HCT116 (cell line): Measurements from ENCODE around the gene SLC50A1. TPM values are rescaled to one million over a fixed set of nuclear protein-coding genes. Genes with fewer than 3 reads are reported as not detected.

ENCODE experiments used
- ATAC-seq: fragments of 200-7000 bp; cut with Tn5 transposase; 2 replicates; pipeline ENCODE4 v1.9.1; 2020; ENCODE audit warnings: mild to moderate bottlenecking, moderate library complexity
- BruUV-seq: library from RNA; stranded (reverse); fragments of 400-500 nt; replicated peaks from 2 replicates; lab custom pipeline; 2021; lab: Mats Ljungman, UMichigan
- CTCF ChIA-PET: fragments of 300-600 bp; sonication (Branson Sonifier 250); formaldehyde crosslinking; loops from one replicate; lab custom pipeline; 2021; ENCODE audit warnings: antibody characterized with exemption; lab: Charles Lee
- POLR2A ChIA-PET: fragments of 300-600, 350-600 bp; sonication (Branson Sonifier 250); formaldehyde crosslinking; loops from one replicate; lab custom pipeline; 2021; ENCODE audit warnings: antibody characterized with exemption; lab: Charles Lee
- RAD21 ChIA-PET, 2 experiments: fragments of 300-600 bp; sonication (Branson Sonifier 250); formaldehyde crosslinking; loops; one replicate each; lab custom pipeline; 2023; ENCODE audit warnings: low total read pairs in 2 of 2; ENCODE audit not compliant: uncharacterized antibody in 2 of 2, unreplicated experiment in 2 of 2, low non-redundant PET in 1 of 2; lab: Charles Lee
- DNase-seq: peaks from one replicate; pipeline ENCODE4 v3.0.0-alpha.2; 2010; ENCODE audit warnings: low read depth, low spot score
- H2AFZ ChIP-seq: fragments of 200-600 bp; shearing (Covaris generic), sonication (generic); 2 replicates; pipeline ENCODE4 v1.6.1; 2017; ENCODE audit warnings: low read depth, mixed run types, mixed read lengths, antibody characterized with exemption, low read length; ENCODE audit not compliant: poor library complexity, severe bottlenecking
- H3K27ac ChIP-seq: 2 replicates; pipeline ENCODE4 v1.5.1; 2012; ENCODE audit warnings: low read depth, low read length
- H3K27me3 ChIP-seq: fragments of 200-600 bp; sonication (generic); 2 replicates; pipeline ENCODE4 v1.6.1; 2016; ENCODE audit warnings: mixed run types, low read length, mixed read lengths; ENCODE audit not compliant: insufficient read depth
- H3K36me3 ChIP-seq, 2 experiments: fragments of 200-500 bp in 1 of 2; fragments of 200-600 bp in 1 of 2; sonication (Bioruptor generic) in 1 of 2; sonication (generic) in 1 of 2; 2 replicates each; pipeline versions ENCODE4 v1.5.1 to v1.6.1; 2014 to 2016; ENCODE audit warnings: low read length in 2 of 2, inconsistent platforms in 1 of 2, mixed read lengths in 1 of 2, mixed run types in 1 of 2; ENCODE audit not compliant: insufficient read depth in 2 of 2, control insufficient read depth in 1 of 2
- H3K4me1 ChIP-seq, 2 experiments: fragments of 200-600 bp in 1 of 2; sonication (generic) in 1 of 2; 2 replicates each; pipeline versions ENCODE4 v1.5.1 to v1.6.1; 2012 to 2017; ENCODE audit warnings: low read length in 2 of 2, inconsistent platforms in 1 of 2, mild to moderate bottlenecking in 1 of 2, mixed read lengths in 1 of 2, mixed run types in 1 of 2, moderate library complexity in 1 of 2; ENCODE audit not compliant: insufficient read depth in 2 of 2, control insufficient read depth in 1 of 2
- H3K4me2 ChIP-seq: fragments of 200-600 bp; sonication (generic); 2 replicates; pipeline ENCODE4 v1.6.1; 2017; ENCODE audit warnings: mixed run types, low read length, mixed read lengths
- H3K4me3 ChIP-seq, 2 experiments: fragments of 200-600 bp in 1 of 2; sonication (generic) in 1 of 2; replicated peaks in 1 of 2; 2 replicates each; pipeline ENCODE4 v1.5.1; 2011 to 2016; ENCODE audit warnings: low read length in 2 of 2, control low read depth in 1 of 2, low read depth in 1 of 2, mild to moderate bottlenecking in 1 of 2, mixed read lengths in 1 of 2, mixed run types in 1 of 2
- H3K79me2 ChIP-seq: fragments of 200-600 bp; sonication (generic); 2 replicates; pipeline ENCODE4 v1.6.1; 2017; ENCODE audit warnings: mild to moderate bottlenecking, mixed run types, low read length, moderate library complexity, mixed read lengths; ENCODE audit not compliant: insufficient read depth
- H3K9ac ChIP-seq: fragments of 200-600 bp; sonication (generic); 2 replicates; pipeline ENCODE4 v1.6.1; 2016; ENCODE audit warnings: low read length, mixed read lengths
- H3K9me2 ChIP-seq: fragments of 200-600 bp; sonication (generic), shearing (Covaris generic); 2 replicates; pipeline ENCODE4 v1.6.1; 2017; ENCODE audit warnings: mixed run types, mild to moderate bottlenecking, moderate library complexity; ENCODE audit not compliant: insufficient read depth
- H3K9me3 ChIP-seq, 2 experiments: fragments of 200-500 bp in 1 of 2; fragments of 200-600 bp in 1 of 2; sonication (Bioruptor generic) in 1 of 2; sonication (generic) in 1 of 2; 2 replicates each; pipeline ENCODE4 v1.6.1; 2014 to 2017; ENCODE audit warnings: low read length in 2 of 2, mixed read lengths in 2 of 2, inconsistent platforms in 1 of 2, low read depth in 1 of 2, mild to moderate bottlenecking in 1 of 2, mixed run types in 1 of 2, moderate library complexity in 1 of 2; ENCODE audit not compliant: control insufficient read depth in 1 of 2, insufficient read depth in 1 of 2
- H4K20me1 ChIP-seq: fragments of 200-600 bp; sonication (generic), shearing (Covaris generic); 2 replicates; pipeline ENCODE4 v1.6.1; 2017; ENCODE audit warnings: mixed run types, mild to moderate bottlenecking, moderate library complexity; ENCODE audit not compliant: insufficient read depth
- CEBPB ChIP-seq: IDR thresholded peaks from 2 replicates; pipeline ENCODE4 v1.6.1; 2012; ENCODE audit warnings: low read depth
- ELF1 ChIP-seq: IDR thresholded peaks from 2 replicates; pipeline ENCODE4 v1.6.1; 2012; ENCODE audit warnings: low read depth, borderline replicate concordance
- FOSL1 ChIP-seq: IDR thresholded peaks from 2 replicates; pipeline ENCODE4 v1.6.1; 2012; ENCODE audit warnings: low read depth
- RAD21 ChIP-seq: IDR thresholded peaks from 2 replicates; pipeline ENCODE4 v1.6.1; 2012; ENCODE audit warnings: low read depth, mild to moderate bottlenecking
- TCF7L2 ChIP-seq: IDR thresholded peaks from 2 replicates; pipeline ENCODE4 v1.7.0; 2011; ENCODE audit warnings: borderline replicate concordance, inconsistent platforms; ENCODE audit not compliant: insufficient read depth, insufficient read length; ENCODE audit errors: extremely low read depth
- YY1 ChIP-seq: IDR thresholded peaks from 2 replicates; pipeline ENCODE4 v1.6.1; 2011; ENCODE audit warnings: low read length, low read depth, moderate library complexity, mild to moderate bottlenecking; ENCODE audit not compliant: insufficient replicate concordance; ENCODE audit errors: extremely low read depth
- ZFX ChIP-seq: fragments of 450-650 bp; IDR thresholded peaks from 2 replicates; pipeline ENCODE4 v1.6.1; 2017
- ZNF274 ChIP-seq: fragments of 200-500 bp; sonication (Bioruptor generic); IDR thresholded peaks from 2 replicates; pipeline ENCODE4 v1.6.1; 2014; ENCODE audit warnings: mild to moderate bottlenecking, low read depth, low read length, inconsistent platforms
- intact Hi-C: fragments of 100-400 bp; cut with micrococcal nuclease; formaldehyde crosslinking; loops from 2 replicates; pipeline ENCODE4 v1.10.0; 2022
- total RNA-seq: library from RNA; stranded (reverse); gene quantifications from one replicate; pipeline ENCODE4 v1.2.1, GENCODE V29; 2021; ENCODE audit not compliant: unreplicated experiment
- TF ChIP-seq, protein P1 (sequence below), 3 experiments: fragments of 200-600 bp in 1 of 3; sonication (generic) in 1 of 3; IDR thresholded peaks in 2 of 3; conservative IDR thresholded peaks in 1 of 3; 2 replicates each; pipeline ENCODE4 v1.5.1; 2012 to 2017; ENCODE audit warnings: low read depth in 2 of 3, low read length in 2 of 3, antibody characterized with exemption in 1 of 3, borderline replicate concordance in 1 of 3, control low read depth in 1 of 3, mild to moderate bottlenecking in 1 of 3, mixed read lengths in 1 of 3, mixed run types in 1 of 3, moderate library complexity in 1 of 3; ENCODE audit not compliant: insufficient read depth in 1 of 3
- TF ChIP-seq, protein P2 (sequence below): IDR thresholded peaks from 2 replicates; pipeline ENCODE4 v1.6.1; 2012; ENCODE audit warnings: low read depth
- TF ChIP-seq, protein P3 (sequence below): IDR thresholded peaks from 2 replicates; pipeline ENCODE4 v1.6.1; 2012

Gene SLC50A1
- total RNA-seq, 1 experiment from 2014 or later = 49.9 TPM

DNA sequence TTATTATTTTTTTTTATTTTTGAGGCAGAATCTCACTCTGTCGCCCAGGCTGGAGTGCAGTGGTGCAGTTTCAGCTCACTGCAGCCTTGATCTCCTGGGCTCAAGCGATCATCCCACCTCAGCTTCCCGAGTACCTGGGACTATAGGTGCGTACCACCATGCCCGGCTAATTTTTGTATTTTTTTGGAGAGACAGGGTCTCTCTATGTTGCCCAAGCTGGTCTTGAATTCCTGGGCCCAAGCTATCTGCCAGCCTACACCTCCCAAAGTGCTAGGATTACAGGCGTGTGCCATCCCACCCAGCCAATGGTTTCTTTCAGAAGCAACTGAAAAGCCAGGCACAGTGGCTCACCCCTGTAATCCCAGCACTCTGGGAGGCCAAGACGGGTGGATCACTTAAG lies 35.2 kb downstream of the SLC50A1 start:
- CTCF ChIA-PET = interaction anchor here (0.7 to 3.6 kb wide), 2 partner anchors 12 to 79 kb away, joined by 4 to 21 read pairs; no protein-coding TSS in a partner anchor
- no peaks in the 10 kb centered on the region for H4K20me1 ChIP-seq
- peaks cover 9 to 38% of the 10 kb centered on the region in 2 experiments; a peak in 3 of 4 replicates for H3K4me1 ChIP-seq
- H3K9me2 ChIP-seq = no peaks in the 10 kb centered on the region
- H3K27me3 ChIP-seq = no peaks in the 10 kb centered on the region
- DNase-seq (no peak), ATAC-seq (no peak)
- intact Hi-C loops = loop anchor here (10.0 kb wide), 1 partner anchor 154 kb away; the partner anchor contains the start of gene RUSC1
- H3K79me2 ChIP-seq = peaks cover 25% of the 10 kb centered on the region
- no peak overlapping the region for H3K4me2 ChIP-seq
- H3K9ac ChIP-seq = no peak overlapping the region
- H3K4me3 ChIP-seq = no peak overlapping the region
- H2AFZ ChIP-seq = no peak overlapping the region
- BruUV-seq = no TSS peak
- H3K36me3 ChIP-seq = peaks cover 2 to 7% of the 10 kb centered on the region in 2 experiments; a peak in 3 of 4 replicates
- no peak overlapping the region for H3K27ac ChIP-seq
- H3K9me3 ChIP-seq = no peaks in the 10 kb centered on the region
- no peak for TF ChIP-seq ZFX
- TF ChIP-seq ZNF274 = no peak
- TF ChIP-seq FOSL1 = no peak
- TF ChIP-seq, protein P1, sequence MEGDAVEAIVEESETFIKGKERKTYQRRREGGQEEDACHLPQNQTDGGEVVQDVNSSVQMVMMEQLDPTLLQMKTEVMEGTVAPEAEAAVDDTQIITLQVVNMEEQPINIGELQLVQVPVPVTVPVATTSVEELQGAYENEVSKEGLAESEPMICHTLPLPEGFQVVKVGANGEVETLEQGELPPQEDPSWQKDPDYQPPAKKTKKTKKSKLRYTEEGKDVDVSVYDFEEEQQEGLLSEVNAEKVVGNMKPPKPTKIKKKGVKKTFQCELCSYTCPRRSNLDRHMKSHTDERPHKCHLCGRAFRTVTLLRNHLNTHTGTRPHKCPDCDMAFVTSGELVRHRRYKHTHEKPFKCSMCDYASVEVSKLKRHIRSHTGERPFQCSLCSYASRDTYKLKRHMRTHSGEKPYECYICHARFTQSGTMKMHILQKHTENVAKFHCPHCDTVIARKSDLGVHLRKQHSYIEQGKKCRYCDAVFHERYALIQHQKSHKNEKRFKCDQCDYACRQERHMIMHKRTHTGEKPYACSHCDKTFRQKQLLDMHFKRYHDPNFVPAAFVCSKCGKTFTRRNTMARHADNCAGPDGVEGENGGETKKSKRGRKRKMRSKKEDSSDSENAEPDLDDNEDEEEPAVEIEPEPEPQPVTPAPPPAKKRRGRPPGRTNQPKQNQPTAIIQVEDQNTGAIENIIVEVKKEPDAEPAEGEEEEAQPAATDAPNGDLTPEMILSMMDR (IDR thresholded peaks at IDR 0.05 in 2 of 3, conservative IDR thresholded peaks at IDR 0.05 in 1 of 3; ENCODE audit: borderline replicate concordance in 1 of 3, insufficient read depth in 1 of 3, low read depth in 2 of 3, low read length in 2 of 3) = no peak
- no peak for TF ChIP-seq TCF7L2
- TF ChIP-seq, protein P2, sequence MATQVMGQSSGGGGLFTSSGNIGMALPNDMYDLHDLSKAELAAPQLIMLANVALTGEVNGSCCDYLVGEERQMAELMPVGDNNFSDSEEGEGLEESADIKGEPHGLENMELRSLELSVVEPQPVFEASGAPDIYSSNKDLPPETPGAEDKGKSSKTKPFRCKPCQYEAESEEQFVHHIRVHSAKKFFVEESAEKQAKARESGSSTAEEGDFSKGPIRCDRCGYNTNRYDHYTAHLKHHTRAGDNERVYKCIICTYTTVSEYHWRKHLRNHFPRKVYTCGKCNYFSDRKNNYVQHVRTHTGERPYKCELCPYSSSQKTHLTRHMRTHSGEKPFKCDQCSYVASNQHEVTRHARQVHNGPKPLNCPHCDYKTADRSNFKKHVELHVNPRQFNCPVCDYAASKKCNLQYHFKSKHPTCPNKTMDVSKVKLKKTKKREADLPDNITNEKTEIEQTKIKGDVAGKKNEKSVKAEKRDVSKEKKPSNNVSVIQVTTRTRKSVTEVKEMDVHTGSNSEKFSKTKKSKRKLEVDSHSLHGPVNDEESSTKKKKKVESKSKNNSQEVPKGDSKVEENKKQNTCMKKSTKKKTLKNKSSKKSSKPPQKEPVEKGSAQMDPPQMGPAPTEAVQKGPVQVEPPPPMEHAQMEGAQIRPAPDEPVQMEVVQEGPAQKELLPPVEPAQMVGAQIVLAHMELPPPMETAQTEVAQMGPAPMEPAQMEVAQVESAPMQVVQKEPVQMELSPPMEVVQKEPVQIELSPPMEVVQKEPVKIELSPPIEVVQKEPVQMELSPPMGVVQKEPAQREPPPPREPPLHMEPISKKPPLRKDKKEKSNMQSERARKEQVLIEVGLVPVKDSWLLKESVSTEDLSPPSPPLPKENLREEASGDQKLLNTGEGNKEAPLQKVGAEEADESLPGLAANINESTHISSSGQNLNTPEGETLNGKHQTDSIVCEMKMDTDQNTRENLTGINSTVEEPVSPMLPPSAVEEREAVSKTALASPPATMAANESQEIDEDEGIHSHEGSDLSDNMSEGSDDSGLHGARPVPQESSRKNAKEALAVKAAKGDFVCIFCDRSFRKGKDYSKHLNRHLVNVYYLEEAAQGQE = no peak
- no peak for TF ChIP-seq YY1
- no peak for TF ChIP-seq ELF1
- TF ChIP-seq, protein P3, sequence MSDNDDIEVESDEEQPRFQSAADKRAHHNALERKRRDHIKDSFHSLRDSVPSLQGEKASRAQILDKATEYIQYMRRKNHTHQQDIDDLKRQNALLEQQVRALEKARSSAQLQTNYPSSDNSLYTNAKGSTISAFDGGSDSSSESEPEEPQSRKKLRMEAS = no peak
- no peak for TF ChIP-seq CEBPB
- no peak for TF ChIP-seq RAD21
- POLR2A ChIA-PET = no interaction called here
- RAD21 ChIA-PET = no interaction called here
